ENCODE measurements around the gene LCOR.

DNA sequence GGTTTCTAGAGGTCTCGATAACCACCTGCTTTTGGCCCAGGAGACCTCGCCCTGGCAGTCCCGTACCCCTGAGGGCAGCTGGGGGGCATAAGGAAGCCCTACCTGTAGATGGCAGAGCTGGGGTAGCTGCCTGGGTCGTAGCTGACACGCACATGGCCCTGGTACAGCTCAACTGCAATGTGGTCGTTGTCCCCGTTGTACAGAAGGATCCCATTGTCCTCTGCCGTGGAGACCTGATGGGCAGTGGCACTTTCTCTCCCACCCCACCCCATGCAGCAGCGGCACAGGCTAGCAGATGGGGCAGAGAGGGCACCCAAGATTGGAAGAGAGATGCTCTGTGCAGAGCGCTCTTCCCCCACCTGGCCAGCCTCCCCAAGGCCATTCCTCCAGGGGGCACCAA, 172.5 kb downstream of the LCOR start:
- TF ChIP-seq ZC3H10 (CRISPR knock-in tag; IDR thresholded peaks at IDR 0.05) (no peak), ESRRG (CRISPR knock-in tag; IDR thresholded peaks at IDR 0.05) (no peak), ARNTL (CRISPR knock-in tag; IDR thresholded peaks at IDR 0.05; ENCODE audit: borderline replicate concordance, low read depth) (no peak), TCF4 (CRISPR knock-in tag; IDR thresholded peaks at IDR 0.05; ENCODE audit: borderline replicate concordance) (no peak), BACH2 (CRISPR knock-in tag; IDR thresholded peaks at IDR 0.05; ENCODE audit: borderline replicate concordance) (no peak), RARB (CRISPR knock-in tag; IDR thresholded peaks at IDR 0.05) (no peak), ZFP30 (CRISPR knock-in tag; IDR thresholded peaks at IDR 0.05) (no peak), ZFP3 (CRISPR knock-in tag; IDR thresholded peaks at IDR 0.05) (no peak), PPARA (CRISPR knock-in tag; IDR thresholded peaks at IDR 0.05; ENCODE audit: borderline replicate concordance) (no peak), ISL1 (CRISPR knock-in tag; IDR thresholded peaks at IDR 0.05) (no peak), ZNF70 (CRISPR knock-in tag; IDR thresholded peaks at IDR 0.05) (no peak)
- TF ChIP-seq, protein P1, sequence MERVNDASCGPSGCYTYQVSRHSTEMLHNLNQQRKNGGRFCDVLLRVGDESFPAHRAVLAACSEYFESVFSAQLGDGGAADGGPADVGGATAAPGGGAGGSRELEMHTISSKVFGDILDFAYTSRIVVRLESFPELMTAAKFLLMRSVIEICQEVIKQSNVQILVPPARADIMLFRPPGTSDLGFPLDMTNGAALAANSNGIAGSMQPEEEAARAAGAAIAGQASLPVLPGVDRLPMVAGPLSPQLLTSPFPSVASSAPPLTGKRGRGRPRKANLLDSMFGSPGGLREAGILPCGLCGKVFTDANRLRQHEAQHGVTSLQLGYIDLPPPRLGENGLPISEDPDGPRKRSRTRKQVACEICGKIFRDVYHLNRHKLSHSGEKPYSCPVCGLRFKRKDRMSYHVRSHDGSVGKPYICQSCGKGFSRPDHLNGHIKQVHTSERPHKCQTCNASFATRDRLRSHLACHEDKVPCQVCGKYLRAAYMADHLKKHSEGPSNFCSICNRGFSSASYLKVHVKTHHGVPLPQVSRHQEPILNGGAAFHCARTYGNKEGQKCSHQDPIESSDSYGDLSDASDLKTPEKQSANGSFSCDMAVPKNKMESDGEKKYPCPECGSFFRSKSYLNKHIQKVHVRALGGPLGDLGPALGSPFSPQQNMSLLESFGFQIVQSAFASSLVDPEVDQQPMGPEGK (CRISPR knock-in tag; IDR thresholded peaks at IDR 0.05; ENCODE audit: borderline replicate concordance) = no peak
- TF ChIP-seq, protein P2, sequence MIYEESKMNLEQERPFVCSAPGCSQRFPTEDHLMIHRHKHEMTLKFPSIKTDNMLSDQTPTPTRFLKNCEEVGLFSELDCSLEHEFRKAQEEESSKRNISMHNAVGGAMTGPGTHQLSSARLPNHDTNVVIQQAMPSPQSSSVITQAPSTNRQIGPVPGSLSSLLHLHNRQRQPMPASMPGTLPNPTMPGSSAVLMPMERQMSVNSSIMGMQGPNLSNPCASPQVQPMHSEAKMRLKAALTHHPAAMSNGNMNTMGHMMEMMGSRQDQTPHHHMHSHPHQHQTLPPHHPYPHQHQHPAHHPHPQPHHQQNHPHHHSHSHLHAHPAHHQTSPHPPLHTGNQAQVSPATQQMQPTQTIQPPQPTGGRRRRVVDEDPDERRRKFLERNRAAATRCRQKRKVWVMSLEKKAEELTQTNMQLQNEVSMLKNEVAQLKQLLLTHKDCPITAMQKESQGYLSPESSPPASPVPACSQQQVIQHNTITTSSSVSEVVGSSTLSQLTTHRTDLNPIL (CRISPR knock-in tag; IDR thresholded peaks at IDR 0.05; ENCODE audit: low read depth) = no peak
- TF ChIP-seq, protein P3, sequence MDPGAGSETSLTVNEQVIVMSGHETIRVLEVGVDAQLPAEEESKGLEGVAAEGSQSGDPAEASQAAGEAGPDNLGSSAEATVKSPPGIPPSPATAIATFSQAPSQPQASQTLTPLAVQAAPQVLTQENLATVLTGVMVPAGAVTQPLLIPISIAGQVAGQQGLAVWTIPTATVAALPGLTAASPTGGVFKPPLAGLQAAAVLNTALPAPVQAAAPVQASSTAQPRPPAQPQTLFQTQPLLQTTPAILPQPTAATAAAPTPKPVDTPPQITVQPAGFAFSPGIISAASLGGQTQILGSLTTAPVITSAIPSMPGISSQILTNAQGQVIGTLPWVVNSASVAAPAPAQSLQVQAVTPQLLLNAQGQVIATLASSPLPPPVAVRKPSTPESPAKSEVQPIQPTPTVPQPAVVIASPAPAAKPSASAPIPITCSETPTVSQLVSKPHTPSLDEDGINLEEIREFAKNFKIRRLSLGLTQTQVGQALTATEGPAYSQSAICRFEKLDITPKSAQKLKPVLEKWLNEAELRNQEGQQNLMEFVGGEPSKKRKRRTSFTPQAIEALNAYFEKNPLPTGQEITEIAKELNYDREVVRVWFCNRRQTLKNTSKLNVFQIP (CRISPR knock-in tag; IDR thresholded peaks at IDR 0.05; ENCODE audit: borderline replicate concordance, low read depth) = no peak

Data from SK-N-SH treated with all-trans-retinoic acid at 6 μM for 48 hours (cell line).